Measurements from ENCODE around the gene PIAS3.
"Not testable (repeated sequence)": the region's sequence is repeated elsewhere in the genome, so short reads cannot be mapped to it uniquely, and the experiment has no call there.

The PIAS3 gene

DNA sequence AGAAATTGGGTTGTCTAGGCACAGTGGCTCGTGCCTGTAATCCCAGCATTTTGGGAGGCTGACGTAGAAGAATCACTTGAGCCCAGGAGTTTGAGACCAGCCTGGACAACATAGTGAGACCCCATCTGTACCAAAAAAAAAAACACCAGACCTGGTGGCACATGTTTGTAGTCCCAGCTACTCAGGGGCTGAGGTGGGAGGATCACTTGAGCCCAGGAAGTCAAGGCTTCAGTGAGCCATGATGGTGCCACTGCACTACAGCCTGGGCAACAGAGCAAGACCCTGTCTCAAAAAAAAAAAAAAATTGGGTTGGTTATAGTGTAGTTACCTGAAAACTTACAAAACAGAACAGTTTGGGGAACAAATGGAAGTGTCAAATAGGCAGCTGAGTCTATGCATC, 28.1 kb downstream of the PIAS3 start:
- not testable (repeated sequence) for H3K27ac Mint-ChIP-seq (ENCODE audit: low read depth); DNase-seq (ENCODE audit: low spot score in 2 of 2); ATAC-seq (replicated peaks; ENCODE audit: extremely low read depth, poor library complexity, severe bottlenecking); H3K27me3 Mint-ChIP-seq; H3K9me3 Mint-ChIP-seq; H3K4me3 Mint-ChIP-seq
- Mint-ChIP-seq H3K4me1 (peaks cover 17% of the 10 kb centered on the region), H3K36me3 (ENCODE audit: insufficient read depth) (peaks cover 80% of the 10 kb centered on the region)

GRCh38 chr1:145828367-145829026, 30.4 kb downstream of the PIAS3 start:
- H3K9me3 Mint-ChIP-seq, result no peaks in the 10 kb centered on the region
- ATAC-seq (replicated peaks; ENCODE audit: extremely low read depth, poor library complexity, severe bottlenecking) (no peak), DNase-seq (ENCODE audit: low spot score in 2 of 2) (no peak)
- peaks cover 29% of the 10 kb centered on the region for H3K4me1 Mint-ChIP-seq
- H3K4me3 Mint-ChIP-seq, result no peak overlapping the region
- no peaks in the 10 kb centered on the region for H3K27me3 Mint-ChIP-seq
- peak overlapping the region; percentile 75 for H3K27ac Mint-ChIP-seq (ENCODE audit: low read depth)
- H3K36me3 Mint-ChIP-seq (ENCODE audit: insufficient read depth), result peaks cover 67% of the 10 kb centered on the region

- Mint-ChIP-seq H3K27ac (ENCODE audit: low read depth) (peak overlapping the region; percentile 75), H3K36me3 (ENCODE audit: insufficient read depth) (peaks cover 64% of the 10 kb centered on the region), H3K9me3 (no peaks in the 10 kb centered on the region), H3K27me3 (no peaks in the 10 kb centered on the region), H3K4me3 (no peak overlapping the region), H3K4me1 (peaks cover 29% of the 10 kb centered on the region)
- ATAC-seq (replicated peaks; ENCODE audit: extremely low read depth, poor library complexity, severe bottlenecking) (no peak), DNase-seq (ENCODE audit: low spot score in 2 of 2) (no peak)
Measured at GRCh38 chr1:145827966-145828365, 30.9 kb downstream of the PIAS3 start.

DNA sequence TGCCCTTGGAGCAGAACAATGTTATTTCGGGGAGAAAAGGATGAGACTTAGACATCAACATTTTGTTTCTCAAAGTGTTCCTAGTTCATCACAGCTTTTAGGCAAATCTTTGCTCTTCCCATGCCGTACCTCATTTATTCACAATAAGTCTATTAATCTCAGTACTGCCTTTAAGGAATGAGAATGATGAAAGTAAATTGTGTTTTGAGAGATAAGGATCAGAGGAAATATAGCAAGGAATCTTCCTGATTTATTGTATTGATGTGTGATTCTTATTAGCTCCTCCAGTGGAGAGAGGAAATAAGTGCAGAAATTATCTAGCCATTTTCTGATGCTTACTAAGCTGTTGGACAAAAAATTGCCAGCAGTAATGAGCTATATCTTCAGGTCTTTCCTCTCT, 32.9 kb downstream of the PIAS3 start:
- no peak overlapping the region for H3K27ac Mint-ChIP-seq (ENCODE audit: low read depth)
- no peak for ATAC-seq (replicated peaks; ENCODE audit: extremely low read depth, poor library complexity, severe bottlenecking)
- H3K27me3 Mint-ChIP-seq, result no peaks in the 10 kb centered on the region
- H3K4me1 Mint-ChIP-seq, result peaks cover 29% of the 10 kb centered on the region
- H3K9me3 Mint-ChIP-seq, result no peaks in the 10 kb centered on the region
- peaks cover 52% of the 10 kb centered on the region for H3K36me3 Mint-ChIP-seq (ENCODE audit: insufficient read depth)
- DNase-seq (ENCODE audit: low spot score in 2 of 2), result no peak
- H3K4me3 Mint-ChIP-seq, result peak overlapping the region; percentile 98

GRCh38 chr1:145824499-145824842, 34.4 kb downstream of the PIAS3 start:
- ATAC-seq (replicated peaks; ENCODE audit: extremely low read depth, poor library complexity, severe bottlenecking) (no peak), DNase-seq (ENCODE audit: low spot score in 2 of 2) (no peak)
- H3K27me3 Mint-ChIP-seq, result no peaks in the 10 kb centered on the region
- H3K4me3 Mint-ChIP-seq, result peak overlapping the region; percentile 98
- peak overlapping the region; percentile 95 for H3K27ac Mint-ChIP-seq (ENCODE audit: low read depth)
- no peaks in the 10 kb centered on the region for H3K9me3 Mint-ChIP-seq
- H3K4me1 Mint-ChIP-seq, result peaks cover 29% of the 10 kb centered on the region
- peaks cover 41% of the 10 kb centered on the region for H3K36me3 Mint-ChIP-seq (ENCODE audit: insufficient read depth)

DNA sequence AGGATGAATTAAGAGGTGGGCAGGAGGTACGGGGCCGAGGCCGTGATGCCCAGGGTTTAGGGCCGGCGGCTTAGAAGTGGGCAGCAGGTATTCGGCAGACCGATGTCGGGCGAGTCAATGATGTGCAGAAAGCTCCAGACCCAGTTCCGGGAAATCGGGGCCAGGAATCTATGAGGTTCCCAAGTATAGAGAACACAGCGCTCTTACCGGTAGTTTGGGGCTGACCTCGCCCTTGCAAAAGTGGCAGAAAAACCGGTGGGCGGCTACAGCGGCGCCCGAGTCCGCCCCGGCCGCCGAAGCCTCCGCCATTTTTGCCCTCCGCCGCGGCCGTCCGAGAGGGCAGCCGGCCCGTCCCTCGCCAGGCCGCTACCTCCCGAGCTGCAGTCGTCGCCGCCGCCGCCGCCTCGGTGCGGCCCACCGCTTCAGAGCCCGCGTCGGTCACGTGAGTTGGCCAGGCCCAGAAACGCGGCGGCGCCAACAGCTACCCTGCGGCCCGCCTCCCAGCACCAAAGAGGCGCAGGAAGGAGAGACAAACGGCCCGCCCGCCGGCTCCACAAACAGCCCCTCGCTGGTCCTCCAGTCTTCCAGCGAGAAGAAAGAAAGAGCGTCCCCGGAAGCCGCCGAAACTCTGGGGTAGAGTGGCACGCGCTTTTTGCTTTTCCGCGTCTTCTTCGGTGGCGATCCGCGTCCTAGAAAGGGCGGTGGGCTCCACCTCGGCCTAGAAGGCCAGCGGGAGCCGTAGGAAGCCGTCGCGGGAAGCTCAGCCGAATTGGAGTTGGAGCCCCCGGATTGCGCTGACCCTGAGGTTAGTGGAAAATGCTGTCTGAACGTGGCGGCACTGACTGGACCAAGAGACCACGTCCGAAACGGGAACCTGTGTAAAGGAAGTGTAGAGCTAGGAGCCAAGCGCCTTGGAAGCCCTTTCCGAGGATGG, 35.0 kb downstream of the PIAS3 start, which contains the start of the genes POLR3C and RNF115:
Gene POLR3C (plus strand): TSS at position 636 of the 934 bp plus-strand sequence. CDS start 1,577 bp downstream, outside the sequence.
Gene RNF115 (minus strand): TSS at position 531 of the 934 bp plus-strand sequence. CDS start 222 bp downstream, at position 309.
- ATAC-seq (replicated peaks; ENCODE audit: extremely low read depth, poor library complexity, severe bottlenecking) (peak; percentile 85), DNase-seq (ENCODE audit: low spot score in 2 of 2) (peak; percentile 62 to 76)
- Mint-ChIP-seq H3K36me3 (ENCODE audit: insufficient read depth) (peaks cover 37% of the 10 kb centered on the region), H3K9me3 (no peaks in the 10 kb centered on the region), H3K27me3 (no peaks in the 10 kb centered on the region), H3K4me3 (peak within 1 kb of the TSS; percentile 98), H3K4me1 (peaks cover 29% of the 10 kb centered on the region), H3K27ac (ENCODE audit: low read depth) (peak within 1 kb of the TSS; percentile 95)

DNA sequence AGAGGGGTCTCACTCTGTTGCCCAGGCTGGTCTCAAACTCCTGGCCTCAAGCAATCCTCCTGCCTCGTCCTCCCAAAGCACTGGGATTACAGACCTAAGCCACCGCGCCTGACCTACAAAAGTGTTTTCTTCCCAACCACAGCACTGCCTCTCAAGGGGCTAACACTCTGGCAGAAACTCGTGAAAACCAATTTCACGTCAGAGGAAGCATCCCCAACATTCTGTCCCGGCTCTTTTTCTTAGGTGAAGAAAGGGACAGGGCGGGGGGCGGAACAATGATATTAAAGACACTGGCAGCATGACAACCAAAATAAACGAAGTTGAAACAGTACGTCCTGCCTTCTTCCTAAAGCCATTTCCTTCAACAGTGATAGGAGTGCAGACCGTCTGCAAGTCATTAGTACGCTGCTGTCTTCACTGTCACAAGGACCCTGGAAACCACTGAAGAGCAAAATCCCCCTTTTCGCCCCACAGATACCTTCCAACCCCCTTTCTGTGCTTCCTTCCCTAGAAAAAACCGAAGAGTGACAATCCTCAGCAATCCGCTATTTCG, 36.0 kb downstream of the PIAS3 start:
- not testable (repeated sequence) for H3K9me3 Mint-ChIP-seq; DNase-seq (ENCODE audit: low spot score in 2 of 2); H3K27me3 Mint-ChIP-seq
- Mint-ChIP-seq H3K4me3 (peak overlapping the region; percentile 98), H3K36me3 (ENCODE audit: insufficient read depth) (peaks cover 27% of the 10 kb centered on the region), H3K4me1 (peaks cover 22% of the 10 kb centered on the region), H3K27ac (ENCODE audit: low read depth) (peak overlapping the region; percentile 95)
- ATAC-seq (replicated peaks; ENCODE audit: extremely low read depth, poor library complexity, severe bottlenecking), result peak; percentile 52

DNA sequence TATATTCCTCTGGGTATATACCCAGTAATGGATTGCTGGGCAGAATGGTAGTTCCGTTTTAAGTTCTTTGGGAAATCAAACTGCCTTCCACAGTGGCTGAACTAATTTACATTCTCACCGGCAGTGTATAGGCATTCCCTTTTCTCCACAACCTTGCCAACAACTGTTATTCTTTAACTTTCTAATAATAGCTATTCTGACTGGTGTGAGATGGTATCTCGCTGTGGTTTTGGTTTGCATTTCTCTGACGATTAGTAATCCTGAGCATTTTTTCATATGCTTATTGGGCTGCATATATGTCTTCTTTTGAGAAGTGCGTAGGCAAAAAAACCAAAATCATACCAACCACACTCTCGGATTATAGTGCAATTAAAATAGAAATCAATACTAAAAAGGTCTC, 40.8 kb downstream of the PIAS3 start:
- not testable (repeated sequence) for DNase-seq (ENCODE audit: low spot score in 2 of 2); H3K4me1 Mint-ChIP-seq; H3K9me3 Mint-ChIP-seq; H3K4me3 Mint-ChIP-seq; H3K27ac Mint-ChIP-seq (ENCODE audit: low read depth); H3K27me3 Mint-ChIP-seq; H3K36me3 Mint-ChIP-seq (ENCODE audit: insufficient read depth)
- peak; percentile 43 for ATAC-seq (replicated peaks; ENCODE audit: extremely low read depth, poor library complexity, severe bottlenecking)

DNA sequence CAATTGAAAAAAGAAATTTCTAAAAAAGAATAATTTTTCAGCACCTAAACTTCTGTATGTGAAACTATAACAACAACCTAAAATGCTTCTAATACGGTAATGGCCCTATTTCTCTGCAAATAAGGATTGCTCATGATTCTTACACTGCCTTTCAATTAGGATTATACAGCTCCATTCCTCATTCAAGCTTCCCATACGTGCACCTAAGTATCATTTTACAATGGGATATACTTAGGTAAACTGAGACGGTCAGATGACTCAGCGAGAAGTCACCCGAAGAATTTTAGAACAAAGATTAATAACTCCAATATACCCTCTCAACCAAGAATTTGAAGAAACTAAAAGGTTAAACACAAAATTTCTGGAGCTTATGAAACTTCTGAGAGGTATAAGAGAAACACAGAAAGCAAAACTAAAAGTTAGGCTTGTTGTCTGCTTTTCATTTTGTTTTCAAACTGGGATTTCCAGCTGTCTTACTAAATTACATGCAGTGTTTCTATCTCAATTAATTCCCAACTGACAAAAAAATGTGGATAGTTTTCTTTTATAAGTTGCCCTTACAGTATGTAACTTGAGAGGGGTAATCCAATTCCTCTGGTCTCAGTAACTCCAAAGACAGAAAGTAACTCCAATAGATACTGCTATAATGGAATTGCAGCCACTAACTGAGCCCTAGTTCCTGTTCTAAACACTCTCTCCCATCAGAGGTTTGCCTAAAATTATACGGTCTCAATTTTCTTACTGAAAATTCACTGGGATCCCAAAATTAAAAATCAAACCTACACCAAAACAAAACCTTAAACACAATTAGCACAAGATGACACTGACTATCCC, 45.7 kb downstream of the PIAS3 start:
- not testable (repeated sequence) for ATAC-seq (replicated peaks; ENCODE audit: extremely low read depth, poor library complexity, severe bottlenecking); H3K27ac Mint-ChIP-seq (ENCODE audit: low read depth); H3K27me3 Mint-ChIP-seq; H3K4me3 Mint-ChIP-seq; H3K9me3 Mint-ChIP-seq; H3K36me3 Mint-ChIP-seq (ENCODE audit: insufficient read depth); DNase-seq (ENCODE audit: low spot score in 2 of 2); H3K4me1 Mint-ChIP-seq

- ATAC-seq (replicated peaks; ENCODE audit: extremely low read depth, poor library complexity, severe bottlenecking), result no peak
- DNase-seq (ENCODE audit: low spot score in 2 of 2), result no peak
- Mint-ChIP-seq H3K4me1 (peaks cover 37% of the 10 kb centered on the region), H3K9me3 (no peaks in the 10 kb centered on the region), H3K36me3 (ENCODE audit: insufficient read depth) (peaks cover 2% of the 10 kb centered on the region), H3K27ac (ENCODE audit: low read depth) (no peak overlapping the region), H3K27me3 (no peaks in the 10 kb centered on the region), H3K4me3 (no peak overlapping the region)
Measured at GRCh38 chr1:145806844-145807243, 52.0 kb downstream of the PIAS3 start.

DNA sequence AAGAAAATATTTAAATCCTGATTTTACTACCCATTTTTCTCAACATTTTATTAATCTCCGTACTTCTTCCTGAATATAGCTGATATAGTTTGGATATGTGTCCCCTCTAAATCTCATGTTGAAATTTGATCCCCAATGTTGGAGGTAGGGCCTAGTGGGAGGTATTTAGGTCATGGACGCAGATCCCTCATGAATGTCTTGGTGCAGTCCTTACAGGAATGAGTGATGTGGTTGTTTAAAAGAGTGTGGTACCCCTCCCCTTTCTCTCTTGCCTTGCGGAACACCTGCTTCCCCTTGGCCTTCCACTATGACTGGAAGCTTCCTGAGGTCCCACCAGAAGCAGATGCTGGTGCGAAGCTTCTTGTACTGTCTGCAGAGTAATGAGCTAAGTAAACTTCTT, 52.5 kb downstream of the PIAS3 start:
- Mint-ChIP-seq H3K4me1 (peaks cover 42% of the 10 kb centered on the region), H3K36me3 (ENCODE audit: insufficient read depth) (peaks cover 2% of the 10 kb centered on the region), H3K27me3 (no peaks in the 10 kb centered on the region), H3K27ac (ENCODE audit: low read depth) (no peak overlapping the region), H3K9me3 (no peaks in the 10 kb centered on the region), H3K4me3 (no peak overlapping the region)
- DNase-seq (ENCODE audit: low spot score in 2 of 2) (no peak), ATAC-seq (replicated peaks; ENCODE audit: extremely low read depth, poor library complexity, severe bottlenecking) (no peak)

- ATAC-seq (replicated peaks; ENCODE audit: extremely low read depth, poor library complexity, severe bottlenecking) (no peak), DNase-seq (ENCODE audit: low spot score in 2 of 2) (no peak)
- Mint-ChIP-seq H3K9me3 (no peaks in the 10 kb centered on the region), H3K4me1 (peaks cover 48% of the 10 kb centered on the region), H3K36me3 (ENCODE audit: insufficient read depth) (peaks cover 4% of the 10 kb centered on the region), H3K4me3 (no peak overlapping the region), H3K27me3 (no peaks in the 10 kb centered on the region), H3K27ac (ENCODE audit: low read depth) (no peak overlapping the region)
Measured at GRCh38 chr1:145805057-145805456, 53.8 kb downstream of the PIAS3 start.

Data from central memory CD8-positive, alpha-beta T cell (primary cell).